KOPT-K1 (cell line): ENCODE measurements around the gene PCDHGA12.
"Not testable (repeated sequence)": the region's sequence is repeated elsewhere in the genome, so short reads cannot be mapped to it uniquely, and the experiment has no call there.

Experiments
- H3K27ac ChIP-seq: fragments of 200-600 bp; sonication (generic); 2 replicates; pipeline ENCODE4 v1.5.1; 2016; ENCODE audit warnings: antibody characterized with exemption, mild to moderate bottlenecking, low read depth, low read length; ENCODE audit not compliant: poor library complexity, severe bottlenecking
- H3K36me3 ChIP-seq: fragments of 200-600 bp; sonication (generic); 2 replicates; pipeline ENCODE4 v1.5.1; 2017; ENCODE audit warnings: antibody characterized with exemption, mild to moderate bottlenecking, low read length, moderate library complexity; ENCODE audit not compliant: insufficient read depth
- H3K9me3 ChIP-seq: fragments of 200-600 bp; sonication (generic); 2 replicates; pipeline ENCODE4 v1.5.1; 2017; ENCODE audit warnings: antibody characterized with exemption, low read length, mild to moderate bottlenecking; ENCODE audit not compliant: insufficient read depth, poor library complexity, severe bottlenecking

The PCDHGA12 gene

DNA sequence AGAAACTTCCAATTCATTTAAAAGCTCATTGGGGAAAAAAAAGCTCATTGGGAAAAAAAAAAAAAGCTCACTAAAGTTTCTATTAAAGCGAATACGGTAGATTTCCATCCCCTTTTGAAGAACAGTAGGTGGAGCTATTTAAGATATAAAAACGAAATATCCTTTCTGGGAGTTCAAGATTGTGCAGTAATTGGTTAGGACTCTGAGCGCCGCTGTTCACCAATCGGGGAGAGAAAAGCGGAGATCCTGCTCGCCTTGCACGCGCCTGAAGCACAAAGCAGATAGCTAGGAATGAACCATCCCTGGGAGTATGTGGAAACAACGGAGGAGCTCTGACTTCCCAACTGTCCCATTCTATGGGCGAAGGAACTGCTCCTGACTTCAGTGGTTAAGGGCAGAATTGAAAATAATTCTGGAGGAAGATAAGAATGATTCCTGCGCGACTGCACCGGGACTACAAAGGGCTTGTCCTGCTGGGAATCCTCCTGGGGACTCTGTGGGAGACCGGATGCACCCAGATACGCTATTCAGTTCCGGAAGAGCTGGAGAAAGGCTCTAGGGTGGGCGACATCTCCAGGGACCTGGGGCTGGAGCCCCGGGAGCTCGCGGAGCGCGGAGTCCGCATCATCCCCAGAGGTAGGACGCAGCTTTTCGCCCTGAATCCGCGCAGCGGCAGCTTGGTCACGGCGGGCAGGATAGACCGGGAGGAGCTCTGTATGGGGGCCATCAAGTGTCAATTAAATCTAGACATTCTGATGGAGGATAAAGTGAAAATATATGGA lies at the start of gene PCDHGA12:
TSS of gene PCDHGA12 (plus strand) at position 176 of the 782 bp plus-strand sequence. CDS start at position 429, 253 bp downstream.
- H3K27ac ChIP-seq = no peak within 1 kb of the TSS
- no peaks in the 10 kb centered on the region for H3K36me3 ChIP-seq
- H3K9me3 ChIP-seq = peaks cover 38% of the 10 kb centered on the region

DNA sequence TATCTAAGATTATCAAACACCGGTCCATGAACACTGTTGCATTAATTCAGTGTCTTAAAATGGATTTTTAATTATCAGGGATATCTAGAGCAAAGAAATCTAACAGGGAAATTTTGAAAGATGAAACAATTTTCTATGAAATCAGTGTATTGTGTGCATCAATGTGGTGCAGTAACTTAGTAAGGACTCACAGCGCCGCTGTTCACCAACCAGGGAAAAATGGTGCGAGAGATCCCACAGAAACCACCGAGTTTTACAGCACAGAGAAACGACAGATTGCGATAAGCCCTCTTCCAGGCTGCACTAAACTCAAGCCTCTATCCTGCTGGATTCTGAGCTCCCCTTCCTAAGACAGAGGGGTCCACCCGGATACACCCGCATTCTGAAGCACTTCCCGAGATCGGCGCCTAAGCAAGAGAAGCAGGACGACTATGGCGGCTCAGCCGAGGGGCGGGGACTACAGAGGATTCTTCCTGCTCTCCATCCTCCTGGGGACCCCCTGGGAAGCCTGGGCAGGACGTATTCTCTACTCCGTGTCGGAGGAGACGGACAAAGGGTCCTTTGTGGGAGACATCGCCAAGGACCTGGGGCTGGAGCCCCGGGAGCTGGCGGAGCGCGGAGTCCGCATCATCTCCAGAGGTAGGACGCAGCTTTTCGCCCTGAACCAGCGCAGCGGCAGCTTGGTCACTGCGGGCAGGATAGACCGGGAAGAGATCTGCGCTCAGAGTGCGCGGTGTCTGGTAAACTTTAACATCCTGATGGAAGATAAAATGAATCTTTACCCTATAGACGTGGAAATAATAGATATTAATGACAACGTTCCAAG lies 47.6 kb upstream of the PCDHGA12 start, which contains the start of gene PCDHGA7:
TSS of gene PCDHGA7 (plus strand) at position 274 of the 826 bp plus-strand sequence. CDS start at position 432, 158 bp downstream.
- H3K36me3 ChIP-seq = no peaks in the 10 kb centered on the region
- H3K9me3 ChIP-seq = peaks cover 29% of the 10 kb centered on the region
- H3K27ac ChIP-seq = no peak within 1 kb of the TSS

DNA sequence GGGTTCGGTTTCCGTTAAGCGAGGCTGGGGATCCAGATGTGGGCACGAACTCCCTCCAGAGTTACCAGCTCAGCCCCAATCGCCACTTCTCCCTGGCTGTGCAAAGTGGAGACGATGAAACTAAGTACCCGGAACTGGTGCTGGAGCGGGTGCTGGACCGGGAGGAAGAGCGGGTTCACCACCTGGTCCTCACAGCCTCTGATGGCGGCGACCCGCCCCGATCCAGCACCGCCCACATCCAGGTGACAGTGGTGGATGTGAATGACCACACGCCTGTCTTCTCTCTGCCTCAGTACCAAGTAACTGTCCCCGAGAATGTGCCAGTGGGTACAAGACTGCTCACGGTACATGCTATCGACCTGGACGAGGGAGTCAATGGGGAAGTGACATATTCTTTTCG lies 47.0 kb upstream of the PCDHGA12 start:
- Histone ChIP-seq H3K9me3 (peaks cover 29% of the 10 kb centered on the region), H3K36me3 (no peaks in the 10 kb centered on the region)

DNA sequence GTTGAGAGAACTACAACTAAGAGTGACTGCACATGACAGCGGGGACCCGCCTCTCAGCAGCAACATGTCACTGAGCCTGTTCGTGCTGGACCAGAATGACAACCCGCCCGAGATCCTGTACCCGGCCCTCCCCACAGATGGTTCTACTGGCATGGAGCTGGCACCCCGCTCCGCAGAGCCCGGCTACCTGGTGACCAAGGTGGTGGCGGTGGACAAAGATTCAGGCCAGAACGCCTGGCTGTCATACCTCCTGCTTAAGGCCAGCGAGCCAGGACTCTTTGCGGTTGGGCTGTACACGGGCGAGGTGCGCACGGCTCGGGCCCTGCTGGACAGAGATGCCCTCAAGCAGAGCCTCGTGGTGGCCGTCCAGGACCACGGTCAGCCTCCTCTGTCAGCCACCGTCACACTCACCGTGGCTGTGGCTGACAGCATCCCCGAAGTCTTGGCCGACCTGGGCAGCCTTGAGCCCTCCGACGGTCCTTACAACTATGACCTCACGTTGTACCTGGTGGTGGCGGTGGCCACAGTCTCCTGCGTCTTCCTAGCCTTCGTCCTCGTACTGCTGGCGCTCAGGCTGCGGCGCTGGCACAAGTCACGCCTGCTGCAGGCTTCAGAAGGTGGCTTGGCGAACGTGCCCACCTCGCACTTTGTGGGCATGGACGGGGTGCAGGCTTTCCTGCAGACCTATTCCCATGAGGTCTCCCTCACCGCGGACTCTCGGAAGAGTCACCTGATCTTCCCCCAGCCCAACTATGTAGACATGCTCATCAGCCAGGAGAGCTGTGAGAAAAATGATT lies 45.6 kb upstream of the PCDHGA12 start:
- H3K27ac ChIP-seq = no peak overlapping the region
- H3K36me3 ChIP-seq = no peaks in the 10 kb centered on the region
- peaks cover 29% of the 10 kb centered on the region for H3K9me3 ChIP-seq

More for the DNA sequence above, 47.0 kb upstream of the PCDHGA12 start:
- H3K27ac ChIP-seq = no peak overlapping the region

DNA sequence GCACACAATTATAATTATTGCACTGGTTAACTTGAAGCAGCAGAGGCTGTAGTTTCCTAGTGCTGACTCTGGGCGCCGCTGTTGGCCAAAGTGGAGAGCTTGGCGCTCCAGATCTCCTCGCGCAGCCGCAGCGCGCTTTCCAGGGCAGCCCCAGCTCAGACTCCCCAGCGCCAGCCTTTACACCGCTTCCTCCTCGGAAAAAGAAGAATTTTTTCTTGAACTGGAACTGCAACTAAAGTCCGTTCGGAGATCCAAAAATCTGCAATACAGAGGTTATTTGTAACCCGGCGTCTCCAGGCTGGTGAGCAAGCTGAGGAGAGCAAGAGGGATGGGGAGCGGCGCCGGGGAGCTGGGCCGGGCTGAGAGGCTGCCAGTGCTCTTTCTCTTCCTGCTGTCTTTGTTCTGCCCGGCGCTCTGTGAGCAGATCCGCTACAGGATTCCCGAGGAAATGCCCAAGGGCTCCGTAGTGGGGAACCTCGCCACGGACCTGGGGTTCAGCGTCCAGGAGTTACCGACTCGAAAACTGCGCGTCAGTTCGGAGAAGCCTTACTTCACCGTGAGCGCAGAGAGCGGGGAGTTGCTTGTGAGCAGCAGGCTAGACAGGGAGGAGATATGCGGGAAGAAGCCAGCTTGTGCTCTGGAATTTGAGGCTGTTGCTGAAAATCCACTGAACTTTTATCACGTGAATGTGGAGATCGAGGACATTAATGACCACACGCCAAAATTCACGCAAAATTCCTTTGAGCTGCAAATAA lies 42.6 kb upstream of the PCDHGA12 start, which contains the start of gene PCDHGB4:
TSS of gene PCDHGB4 (plus strand) at position 142 of the 755 bp plus-strand sequence. CDS start at position 329, 187 bp downstream.
- not testable (repeated sequence) for H3K27ac ChIP-seq, H3K36me3 ChIP-seq
- peaks cover 23% of the 10 kb centered on the region for H3K9me3 ChIP-seq

DNA sequence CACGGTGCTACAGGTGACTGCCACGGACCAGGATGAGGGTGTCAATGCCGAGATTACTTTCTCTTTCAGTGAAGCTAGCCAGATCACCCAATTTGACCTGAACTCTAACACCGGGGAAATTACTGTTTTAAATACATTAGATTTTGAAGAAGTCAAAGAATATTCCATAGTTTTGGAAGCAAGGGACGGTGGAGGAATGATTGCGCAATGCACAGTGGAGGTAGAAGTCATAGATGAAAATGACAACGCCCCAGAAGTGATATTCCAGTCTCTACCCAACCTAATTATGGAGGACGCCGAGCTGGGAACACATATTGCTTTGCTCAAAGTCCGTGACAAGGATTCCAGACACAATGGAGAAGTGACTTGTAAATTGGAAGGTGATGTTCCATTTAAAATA lies 41.6 kb upstream of the PCDHGA12 start:
- H3K9me3 ChIP-seq = peaks cover 16% of the 10 kb centered on the region
- no peaks in the 10 kb centered on the region for H3K36me3 ChIP-seq
- no peak overlapping the region for H3K27ac ChIP-seq

DNA sequence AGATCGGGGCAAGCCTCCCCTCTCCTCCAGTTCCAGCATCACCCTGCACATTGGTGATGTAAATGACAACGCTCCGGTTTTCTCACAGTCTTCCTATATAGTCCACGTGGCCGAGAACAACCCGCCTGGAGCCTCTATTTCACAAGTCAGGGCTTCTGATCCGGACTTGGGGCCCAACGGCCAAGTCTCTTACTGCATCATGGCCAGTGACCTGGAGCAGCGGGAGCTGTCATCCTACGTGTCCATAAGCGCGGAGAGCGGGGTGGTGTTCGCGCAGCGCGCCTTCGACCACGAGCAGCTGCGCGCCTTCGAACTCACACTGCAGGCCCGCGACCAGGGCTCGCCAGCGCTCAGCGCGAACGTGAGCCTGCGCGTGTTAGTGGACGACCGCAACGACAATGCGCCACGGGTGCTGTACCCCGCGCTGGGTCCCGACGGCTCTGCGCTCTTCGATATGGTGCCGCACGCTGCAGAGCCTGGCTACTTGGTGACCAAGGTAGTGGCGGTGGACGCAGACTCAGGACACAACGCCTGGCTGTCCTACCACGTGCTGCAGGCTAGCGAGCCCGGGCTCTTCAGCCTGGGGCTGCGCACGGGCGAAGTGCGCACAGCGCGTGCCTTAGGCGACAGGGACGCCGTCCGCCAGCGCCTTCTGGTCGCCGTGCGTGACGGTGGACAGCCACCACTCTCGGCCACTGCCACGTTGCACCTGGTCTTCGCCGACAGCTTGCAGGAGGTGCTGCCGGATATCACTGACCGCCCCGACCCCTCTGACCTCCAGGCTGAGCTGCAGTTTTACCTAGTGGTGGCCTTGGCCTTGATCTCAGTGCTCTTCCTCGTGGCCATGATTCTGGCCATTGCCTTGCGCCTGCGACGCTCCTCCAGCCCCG lies 40.9 kb upstream of the PCDHGA12 start:
- no peaks in the 10 kb centered on the region for H3K36me3 ChIP-seq
- peaks cover 9% of the 10 kb centered on the region for H3K9me3 ChIP-seq
- no peak overlapping the region for H3K27ac ChIP-seq

DNA sequence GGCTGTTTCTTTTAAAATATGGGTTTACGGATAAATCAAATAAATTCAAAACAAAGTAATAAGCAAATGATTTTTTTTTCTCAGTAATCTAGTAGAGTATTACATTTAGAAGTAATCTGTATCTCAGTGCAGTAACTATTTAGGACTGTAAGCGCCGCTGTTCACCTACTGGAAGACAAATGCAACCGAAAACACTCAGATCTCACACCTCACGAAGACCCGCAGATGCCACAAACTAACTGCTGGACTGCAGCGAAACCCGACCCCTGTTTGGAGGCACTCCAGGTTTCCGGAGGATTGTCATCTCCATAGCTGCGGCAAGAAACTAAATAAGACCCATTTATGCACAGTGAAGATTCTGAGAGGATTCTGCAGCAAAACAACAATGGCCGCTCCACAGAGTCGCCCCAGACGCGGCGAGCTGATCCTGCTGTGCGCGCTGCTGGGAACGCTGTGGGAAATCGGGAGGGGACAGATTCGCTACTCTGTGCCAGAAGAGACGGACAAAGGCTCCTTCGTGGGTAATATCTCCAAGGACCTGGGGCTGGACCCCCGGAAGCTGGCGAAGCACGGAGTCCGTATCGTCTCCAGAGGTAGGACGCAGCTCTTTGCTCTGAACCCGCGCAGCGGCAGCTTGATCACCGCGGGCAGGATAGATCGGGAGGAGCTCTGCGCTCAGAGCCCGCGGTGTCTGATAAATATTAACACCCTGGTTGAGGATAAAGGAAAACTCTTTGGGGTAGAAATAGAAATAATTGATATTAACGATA lies 37.7 kb upstream of the PCDHGA12 start, which contains the start of gene PCDHGA8:
TSS of gene PCDHGA8 (plus strand) at position 205 of the 770 bp plus-strand sequence. CDS start at position 386, 181 bp downstream.
- H3K9me3 ChIP-seq = no peaks in the 10 kb centered on the region
- H3K36me3 ChIP-seq = no peaks in the 10 kb centered on the region
- H3K27ac ChIP-seq = no peak within 1 kb of the TSS

DNA sequence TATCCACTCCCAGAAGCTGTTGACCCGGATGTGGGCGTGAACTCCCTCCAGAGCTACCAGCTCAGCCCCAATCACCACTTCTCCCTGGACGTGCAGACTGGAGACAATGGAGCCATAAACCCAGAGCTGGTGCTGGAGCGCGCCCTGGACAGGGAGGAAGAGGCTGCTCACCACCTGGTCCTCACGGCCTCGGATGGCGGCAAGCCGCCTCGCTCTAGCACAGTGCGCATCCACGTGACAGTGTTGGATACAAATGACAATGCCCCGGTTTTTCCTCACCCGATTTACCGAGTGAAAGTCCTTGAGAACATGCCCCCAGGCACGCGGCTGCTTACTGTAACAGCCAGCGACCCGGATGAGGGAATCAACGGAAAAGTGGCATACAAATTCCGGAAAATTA lies 37.0 kb upstream of the PCDHGA12 start:
- Histone ChIP-seq H3K9me3 (no peaks in the 10 kb centered on the region), H3K27ac (no peak overlapping the region), H3K36me3 (no peaks in the 10 kb centered on the region)

DNA sequence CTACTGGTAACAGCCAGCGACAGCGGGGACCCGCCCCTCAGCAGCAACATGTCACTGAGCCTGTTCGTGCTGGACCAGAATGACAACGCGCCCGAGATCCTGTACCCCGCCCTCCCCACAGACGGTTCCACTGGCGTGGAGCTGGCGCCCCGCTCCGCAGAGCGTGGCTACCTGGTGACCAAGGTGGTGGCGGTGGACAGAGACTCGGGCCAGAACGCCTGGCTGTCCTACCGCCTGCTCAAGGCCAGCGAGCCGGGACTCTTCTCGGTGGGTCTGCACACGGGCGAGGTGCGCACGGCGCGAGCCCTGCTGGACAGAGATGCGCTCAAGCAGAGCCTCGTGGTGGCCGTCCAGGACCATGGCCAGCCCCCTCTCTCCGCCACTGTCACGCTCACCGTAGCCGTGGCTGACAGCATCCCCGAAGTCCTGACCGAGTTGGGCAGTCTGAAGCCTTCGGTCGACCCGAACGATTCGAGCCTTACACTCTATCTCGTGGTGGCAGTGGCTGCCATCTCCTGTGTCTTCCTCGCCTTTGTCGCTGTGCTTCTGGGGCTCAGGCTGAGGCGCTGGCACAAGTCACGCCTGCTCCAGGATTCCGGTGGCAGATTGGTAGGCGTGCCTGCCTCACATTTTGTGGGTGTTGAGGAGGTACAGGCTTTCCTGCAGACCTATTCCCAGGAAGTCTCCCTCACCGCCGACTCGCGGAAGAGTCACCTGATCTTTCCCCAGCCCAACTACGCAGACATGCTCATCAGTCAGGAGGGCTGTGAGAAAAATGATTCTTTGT lies 35.7 kb upstream of the PCDHGA12 start:
- not testable (repeated sequence) for H3K36me3 ChIP-seq, H3K9me3 ChIP-seq, H3K27ac ChIP-seq

DNA sequence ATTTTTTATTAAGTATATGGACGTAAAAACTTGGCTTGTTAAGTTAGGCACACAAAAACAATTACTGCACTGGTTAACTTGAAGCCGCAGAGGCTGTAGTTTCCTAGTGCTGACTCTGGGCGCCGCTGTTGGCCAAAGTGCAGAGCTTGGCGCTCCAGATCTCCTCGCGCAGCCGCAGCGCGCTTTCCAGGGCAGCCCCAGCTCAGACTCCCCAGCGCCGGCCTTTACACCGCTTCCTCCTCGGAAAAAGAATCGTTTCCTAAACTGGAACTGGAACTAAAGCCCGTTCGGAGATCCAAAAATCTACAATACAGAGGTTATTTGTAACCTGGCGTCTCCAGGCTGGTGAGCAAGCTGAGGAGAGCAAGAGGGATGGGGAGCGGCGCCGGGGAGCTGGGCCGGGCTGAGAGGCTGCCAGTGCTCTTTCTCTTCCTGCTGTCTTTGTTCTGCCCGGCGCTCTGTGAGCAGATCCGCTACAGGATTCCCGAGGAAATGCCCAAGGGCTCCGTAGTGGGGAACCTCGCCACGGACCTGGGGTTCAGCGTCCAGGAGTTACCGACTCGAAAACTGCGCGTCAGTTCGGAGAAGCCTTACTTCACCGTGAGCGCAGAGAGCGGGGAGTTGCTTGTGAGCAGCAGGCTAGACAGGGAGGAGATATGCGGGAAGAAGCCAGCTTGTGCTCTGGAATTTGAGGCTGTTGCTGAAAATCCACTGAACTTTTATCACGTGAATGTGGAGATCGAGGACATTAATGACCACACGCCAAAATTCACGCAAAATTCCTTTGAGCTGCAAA lies 32.4 kb upstream of the PCDHGA12 start, which contains the start of gene PCDHGB5:
TSS of gene PCDHGB5 (plus strand) at position 192 of the 796 bp plus-strand sequence. CDS start at position 373, 181 bp downstream.
- not testable (repeated sequence) for H3K9me3 ChIP-seq, H3K36me3 ChIP-seq, H3K27ac ChIP-seq
